GM12891 (cell line): ENCODE measurements around the gene JAZF1.

Experiments
- POLR2A ChIP-seq: IDR thresholded peaks from 2 replicates; pipeline ENCODE4 v1.6.1; 2011; ENCODE audit warnings: low read depth, low read length, control low read depth
- POLR2AphosphoS5 ChIP-seq: IDR thresholded peaks from 2 replicates; pipeline ENCODE4 v1.6.1; 2011; ENCODE audit warnings: low read depth, low read length, control low read depth
- POU2F2 ChIP-seq: IDR thresholded peaks from 2 replicates; pipeline ENCODE4 v1.6.1; 2011; ENCODE audit warnings: low read depth, mild to moderate bottlenecking, control low read depth, low read length, moderate library complexity
- SPI1 ChIP-seq: IDR thresholded peaks from 2 replicates; pipeline ENCODE4 v1.6.1; 2011; ENCODE audit warnings: low read depth, low read length, control low read depth
- TAF1 ChIP-seq: IDR thresholded peaks from 2 replicates; pipeline ENCODE4 v1.6.1; 2011; ENCODE audit warnings: low read depth, low read length, control low read depth

DNA sequence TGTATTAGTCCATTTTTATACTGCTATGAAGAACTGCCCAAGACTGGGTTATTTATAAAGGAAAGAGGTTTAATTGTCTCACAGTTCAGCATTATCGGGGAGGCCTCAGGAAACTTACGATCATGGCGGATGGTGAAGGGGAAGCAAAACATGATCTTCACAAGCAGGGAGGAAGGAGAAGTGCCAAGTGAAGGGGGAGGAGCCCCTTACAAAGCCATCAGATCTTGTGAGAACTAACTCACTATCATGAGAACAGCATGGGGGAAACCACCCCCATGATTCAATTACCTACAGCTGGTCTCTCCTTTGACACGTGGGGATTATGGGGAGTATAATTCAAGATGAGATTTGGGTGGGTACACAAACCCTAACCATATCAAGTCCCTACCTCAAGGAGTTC, 85.4 kb downstream of the JAZF1 start:
- no peak for TF ChIP-seq POLR2A
- TF ChIP-seq TAF1: no peak
- no peak for TF ChIP-seq POLR2AphosphoS5
- TF ChIP-seq SPI1: no peak
- no peak for TF ChIP-seq POU2F2
